ENCODE measurements around the gene EFCAB11.

The EFCAB11 gene

GRCh38 chr14:89870316-89870715, 84.2 kb downstream of the EFCAB11 start:
- TF ChIP-seq RAD21 (IDR thresholded peaks at IDR 0.05; ENCODE audit: low read depth) (no peak), MAX (IDR thresholded peaks at IDR 0.05) (no peak), CEBPB (IDR thresholded peaks at IDR 0.05) (no peak), EP300 (IDR thresholded peaks at IDR 0.05; ENCODE audit: borderline replicate concordance) (no peak), EGR1 (IDR thresholded peaks at IDR 0.05) (no peak), CREB1 (IDR thresholded peaks at IDR 0.05; ENCODE audit: low read depth) (no peak), NFIC (IDR thresholded peaks at IDR 0.05) (no peak), TAF1 (IDR thresholded peaks at IDR 0.05; ENCODE audit: low read depth) (no peak), TEAD4 (IDR thresholded peaks at IDR 0.05) (no peak), REST (IDR thresholded peaks at IDR 0.05; ENCODE audit: low read depth) (no peak), FOXM1 (IDR thresholded peaks at IDR 0.05; ENCODE audit: borderline replicate concordance, low read depth) (no peak), YY1 (IDR thresholded peaks at IDR 0.05; ENCODE audit: low read depth) (no peak)

GRCh38 chr14:89869606-89870005, 84.9 kb downstream of the EFCAB11 start:
- no peak for TF ChIP-seq FOXM1 (IDR thresholded peaks at IDR 0.05; ENCODE audit: borderline replicate concordance, low read depth)

- TF ChIP-seq CEBPB (IDR thresholded peaks at IDR 0.05) = no peak
- no peak for TF ChIP-seq YY1 (IDR thresholded peaks at IDR 0.05; ENCODE audit: low read depth)
- TF ChIP-seq MAX (IDR thresholded peaks at IDR 0.05) = no peak
- TF ChIP-seq TCF12 (IDR thresholded peaks at IDR 0.05; ENCODE audit: low read depth) = no peak
These were observed 88.1 kb downstream of the EFCAB11 start for GRCh38 chr14:89866458-89866857.

- TF ChIP-seq CREB1 (IDR thresholded peaks at IDR 0.05; ENCODE audit: low read depth) (no peak), TAF1 (IDR thresholded peaks at IDR 0.05; ENCODE audit: low read depth) (no peak), YY1 (IDR thresholded peaks at IDR 0.05; ENCODE audit: low read depth) (no peak), MAX (IDR thresholded peaks at IDR 0.05) (no peak), FOXM1 (IDR thresholded peaks at IDR 0.05; ENCODE audit: borderline replicate concordance, low read depth) (no peak), EP300 (IDR thresholded peaks at IDR 0.05; ENCODE audit: borderline replicate concordance) (no peak), REST (IDR thresholded peaks at IDR 0.05; ENCODE audit: low read depth) (no peak), TEAD4 (IDR thresholded peaks at IDR 0.05) (no peak), USF1 (IDR thresholded peaks at IDR 0.05) (no peak), CEBPB (IDR thresholded peaks at IDR 0.05) (no peak), EGR1 (IDR thresholded peaks at IDR 0.05) (no peak)
These were observed 89.4 kb downstream of the EFCAB11 start for GRCh38 chr14:89865153-89865552.

GRCh38 chr14:89862856-89863255, 91.7 kb downstream of the EFCAB11 start:
- TF ChIP-seq YY1 (IDR thresholded peaks at IDR 0.05; ENCODE audit: low read depth) (no peak), TEAD4 (IDR thresholded peaks at IDR 0.05) (no peak), CREB1 (IDR thresholded peaks at IDR 0.05; ENCODE audit: low read depth) (no peak), ZBTB7A (IDR thresholded peaks at IDR 0.05; ENCODE audit: low read depth) (no peak), TCF12 (IDR thresholded peaks at IDR 0.05; ENCODE audit: low read depth) (no peak), NFIC (IDR thresholded peaks at IDR 0.05) (no peak), REST (IDR thresholded peaks at IDR 0.05; ENCODE audit: low read depth) (no peak), EGR1 (IDR thresholded peaks at IDR 0.05) (no peak), RAD21 (IDR thresholded peaks at IDR 0.05; ENCODE audit: low read depth) (no peak), FOXM1 (IDR thresholded peaks at IDR 0.05; ENCODE audit: borderline replicate concordance, low read depth) (no peak)
